ENCODE results near the gene LILRB1. TPM values are rescaled to one million over a fixed set of nuclear protein-coding genes. Genes with fewer than 3 reads are reported as not detected.
A peak's percentile ranks its signal among the peaks of the same experiment; 100 is the strongest.

LILRB1 gene
- total RNA-seq, 4 donors from 2014 or later = 0.10 to 0.69 (median 0.50) TPM

- TF ChIP-seq POLR2A (IDR thresholded peaks at IDR 0.05) (no peak), CTCF (IDR thresholded peaks at IDR 0.05) (no peak)
- H3K4me3 ChIP-seq (ENCODE audit: low read depth, poor library complexity, severe bottlenecking) = no peak overlapping the region
- 51 to 54% methylated on average over 4 of the region's 4 CpGs for whole genome bisulfite sequencing, 2 donors
- DNase-seq (ENCODE audit: low spot score in 2 of 2) = peak in 1 of 2 donors; percentile 63
- intact Hi-C loops (cut with DNase I; ENCODE audit: low total_unique reads) = no loop called here
Measured at GRCh38 chr19:54648129-54648528, 17.8 kb downstream of the LILRB1 start.

GRCh38 chr19:54650108-54650655 lies 19.9 kb downstream of the LILRB1 start:
- 85 to 86% methylated on average over 6 of the region's 6 CpGs for WGBS, 2 donors
- no peak for DNase-seq (ENCODE audit: low spot score in 2 of 2)
- H3K4me3 ChIP-seq (ENCODE audit: low read depth, poor library complexity, severe bottlenecking) = no peak overlapping the region
- no peak for TF ChIP-seq CTCF (IDR thresholded peaks at IDR 0.05)
- no peak for TF ChIP-seq POLR2A (IDR thresholded peaks at IDR 0.05)
- intact Hi-C loops (cut with DNase I; ENCODE audit: low total_unique reads) = no loop called here

GRCh38 chr19:54653181-54653809 lies 23.0 kb downstream of the LILRB1 start:
- DNase-seq (ENCODE audit: low spot score in 2 of 2) = no peak
- TF ChIP-seq POLR2A (IDR thresholded peaks at IDR 0.05) (no peak), CTCF (IDR thresholded peaks at IDR 0.05) (no peak)
- intact Hi-C loops (cut with DNase I; ENCODE audit: low total_unique reads) = no loop called here
- WGBS, 2 donors = 34 to 36% methylated on average over 6 of the region's 6 CpGs
- no peak overlapping the region for H3K4me3 ChIP-seq (ENCODE audit: low read depth, poor library complexity, severe bottlenecking)

- 64 to 73% methylated on average over 14 of the region's 14 CpGs for WGBS, 2 donors
- no peak for TF ChIP-seq POLR2A (IDR thresholded peaks at IDR 0.05)
- H3K4me3 ChIP-seq (ENCODE audit: low read depth, poor library complexity, severe bottlenecking) = no peak overlapping the region
- peak in 1 of 2 donors; percentile 57 for DNase-seq (ENCODE audit: low spot score in 2 of 2)
- intact Hi-C loops (cut with DNase I; ENCODE audit: low total_unique reads) = no loop called here
Measured at GRCh38 chr19:54654447-54655321, 24.4 kb downstream of the LILRB1 start.

GRCh38 chr19:54659300-54659699 lies 29.0 kb downstream of the LILRB1 start:
- intact Hi-C loops (cut with DNase I; ENCODE audit: low total_unique reads) = no loop called here
- TF ChIP-seq CTCF (IDR thresholded peaks at IDR 0.05) (no peak), POLR2A (IDR thresholded peaks at IDR 0.05) (no peak)
- no peak overlapping the region for H3K4me3 ChIP-seq (ENCODE audit: low read depth, poor library complexity, severe bottlenecking)
- DNase-seq (ENCODE audit: low spot score in 2 of 2) = no peak
- 77% methylated on average over 6 of the region's 6 CpGs for WGBS, 2 donors

- 83 to 85% methylated on average over 5 of the region's 5 CpGs for WGBS, 2 donors
- intact Hi-C loops (cut with DNase I; ENCODE audit: low total_unique reads) = no loop called here
- H3K4me3 ChIP-seq (ENCODE audit: low read depth, poor library complexity, severe bottlenecking) = no peak overlapping the region
- DNase-seq (ENCODE audit: low spot score in 2 of 2) = no peak
- TF ChIP-seq CTCF (IDR thresholded peaks at IDR 0.05) (no peak), POLR2A (IDR thresholded peaks at IDR 0.05) (no peak)
Measured at GRCh38 chr19:54660306-54660705, 30.0 kb downstream of the LILRB1 start.

All from lower leg skin (tissue), 4 donors.